Endodermal cell (in vitro differentiated cells): Measurements from ENCODE around the gene ST3GAL3. TPM values are rescaled to one million over a fixed set of nuclear protein-coding genes. Genes with fewer than 3 reads are reported as not detected.

ENCODE experiments used
- DNase-seq: peaks from one replicate; pipeline ENCODE4 v3.0.0-alpha.2; 2017
- H3K27ac ChIP-seq: 2 replicates; pipeline ENCODE4 v1.5.1; 2013; ENCODE audit warnings: mild to moderate bottlenecking, low read depth, low read length, moderate library complexity
- H3K27me3 ChIP-seq: 2 replicates; pipeline ENCODE4 v1.6.1; 2013; ENCODE audit warnings: mild to moderate bottlenecking, low read length, moderate library complexity; ENCODE audit not compliant: insufficient read depth, control insufficient read depth, poor library complexity, severe bottlenecking
- H3K36me3 ChIP-seq: 2 replicates; pipeline ENCODE4 v1.7.0; 2013; ENCODE audit warnings: mild to moderate bottlenecking, low read length, moderate library complexity; ENCODE audit not compliant: control insufficient read depth, insufficient read depth
- H3K4me1 ChIP-seq: one replicate; pipeline ENCODE4 v1.7.0; 2013; ENCODE audit warnings: low read length; ENCODE audit not compliant: control insufficient read depth, insufficient read depth
- H3K4me3 ChIP-seq: 2 replicates; pipeline ENCODE4 v1.5.1; 2013; ENCODE audit warnings: mild to moderate bottlenecking, low read length, moderate library complexity
- H3K9ac ChIP-seq: 2 replicates; pipeline ENCODE4 v1.6.1; 2013; ENCODE audit warnings: mild to moderate bottlenecking, low read length, moderate library complexity; ENCODE audit not compliant: poor library complexity, severe bottlenecking; ENCODE audit errors: extremely low read depth
- H3K9me3 ChIP-seq: 2 replicates; pipeline ENCODE4 v1.6.1; 2013; ENCODE audit warnings: mild to moderate bottlenecking, low read length, moderate library complexity; ENCODE audit not compliant: control insufficient read depth
- H3K27ac Mint-ChIP-seq: 2 replicates; pipeline ENCODE4 v1.8.0; 2020; ENCODE audit warnings: mixed read lengths
- H3K27me3 Mint-ChIP-seq: 2 replicates; pipeline ENCODE4 v1.8.0; 2021; ENCODE audit warnings: mild to moderate bottlenecking, mixed read lengths; ENCODE audit not compliant: insufficient read depth
- H3K36me3 Mint-ChIP-seq: 2 replicates; pipeline ENCODE4 v1.8.0; 2020; ENCODE audit warnings: low read depth, mixed read lengths
- H3K4me1 Mint-ChIP-seq: 2 replicates; pipeline ENCODE4 v1.8.0; 2020; ENCODE audit warnings: mixed read lengths
- H3K4me3 Mint-ChIP-seq: 2 replicates; pipeline ENCODE4 v1.8.0; 2020; ENCODE audit warnings: mild to moderate bottlenecking, moderate library complexity, mixed read lengths
- H3K9me3 Mint-ChIP-seq: 2 replicates; pipeline ENCODE4 v1.8.0; 2020; ENCODE audit warnings: mild to moderate bottlenecking, mixed read lengths
- CTCF ChIP-seq: fragments of 200-600 bp; sonication (generic); conservative IDR thresholded peaks from 2 replicates; pipeline ENCODE4 v1.5.0; 2021; ENCODE audit warnings: antibody characterized with exemption, mild to moderate bottlenecking
- WGBS, 2 experiments: methylation state at CpG; one replicate each; pipeline versions ENCODE4 v1.1.5 to v1.1.7; 2013; ENCODE audit warnings: missing lambda C conversion rate in 2 of 2, mixed read lengths in 1 of 2; ENCODE audit not compliant: insufficient coverage in 1 of 2, insufficient read length in 1 of 2; 5-methylcytosine and 5-hydroxymethylcytosine counted together
- total RNA-seq, 2 donors: library from RNA; stranded (reverse); fragmentation: NEBNext Ultra II Directional in 1 of 2; extraction: Animal tissue kit (Norgen Biotek cat#: 25700) in 1 of 2; gene quantifications; 2 replicates in 1 of 2; 3 replicates in 1 of 2; pipeline ENCODE4 v1.2.1, GENCODE V29; 2021

ST3GAL3 gene
- total RNA-seq, 2 donors from 2014 or later = 15.5 to 15.9 TPM

GRCh38 chr1:43951021-43951985 is 244.0 kb downstream of the ST3GAL3 start:
- peaks cover 13% of the 10 kb centered on the region for H3K36me3 ChIP-seq
- Mint-ChIP-seq H3K27ac (no peak overlapping the region), H3K4me3 (no peak overlapping the region), H3K9me3 (no peaks in the 10 kb centered on the region), H3K27me3 (no peaks in the 10 kb centered on the region), H3K36me3 (peaks cover 3% of the 10 kb centered on the region), H3K4me1 (peaks cover 14% of the 10 kb centered on the region)
- peaks cover 7% of the 10 kb centered on the region for H3K4me1 ChIP-seq
- no peak overlapping the region for H3K4me3 ChIP-seq
- H3K9me3 ChIP-seq = no peaks in the 10 kb centered on the region
- no peak overlapping the region for H3K27ac ChIP-seq
- no peak for DNase-seq
- 92 to 94% methylated on average over 2 to 4 of the region's 4 CpGs for WGBS, 2 experiments
- no peaks in the 10 kb centered on the region for H3K27me3 ChIP-seq
- TF ChIP-seq CTCF = no peak
- no peak overlapping the region for H3K9ac ChIP-seq

GRCh38 chr1:43952731-43953346 is 245.5 kb downstream of the ST3GAL3 start:
- Mint-ChIP-seq H3K9me3 (no peaks in the 10 kb centered on the region), H3K27me3 (no peaks in the 10 kb centered on the region), H3K27ac (no peak overlapping the region), H3K4me1 (peaks cover 14% of the 10 kb centered on the region), H3K36me3 (peaks cover 8% of the 10 kb centered on the region), H3K4me3 (no peak overlapping the region)
- no peaks in the 10 kb centered on the region for H3K9me3 ChIP-seq
- TF ChIP-seq CTCF = no peak
- H3K27me3 ChIP-seq = no peaks in the 10 kb centered on the region
- H3K4me3 ChIP-seq = no peak overlapping the region
- peaks cover 5% of the 10 kb centered on the region for H3K4me1 ChIP-seq
- DNase-seq = peak; percentile 90
- H3K36me3 ChIP-seq = peaks cover 25% of the 10 kb centered on the region
- no peak overlapping the region for H3K27ac ChIP-seq
- WGBS, 2 experiments = 70 to 86% methylated on average over 8 of the region's 8 CpGs
- H3K9ac ChIP-seq = no peak overlapping the region

GRCh38 chr1:43953361-43953760 is 246.0 kb downstream of the ST3GAL3 start:
- Histone ChIP-seq H3K4me3 (no peak overlapping the region), H3K9ac (no peak overlapping the region), H3K36me3 (peaks cover 28% of the 10 kb centered on the region), H3K9me3 (no peaks in the 10 kb centered on the region), H3K27ac (no peak overlapping the region), H3K4me1 (no peaks in the 10 kb centered on the region), H3K27me3 (no peaks in the 10 kb centered on the region)
- no peak overlapping the region for H3K4me3 Mint-ChIP-seq
- TF ChIP-seq CTCF = no peak
- peaks cover 10% of the 10 kb centered on the region for H3K36me3 Mint-ChIP-seq
- WGBS, 2 experiments = 90 to 97% methylated on average over 3 of the region's 3 CpGs
- H3K27ac Mint-ChIP-seq = no peak overlapping the region
- no peaks in the 10 kb centered on the region for H3K27me3 Mint-ChIP-seq
- H3K4me1 Mint-ChIP-seq = peaks cover 10% of the 10 kb centered on the region
- no peaks in the 10 kb centered on the region for H3K9me3 Mint-ChIP-seq
- no peak for DNase-seq
